ENCODE data around the gene TTC14.
"Not testable (repeated sequence)": the region's sequence is repeated elsewhere in the genome, so short reads cannot be mapped to it uniquely, and the experiment has no call there.

- not testable (repeated sequence) for TF ChIP-seq POLR2AphosphoS5 (IDR thresholded peaks at IDR 0.05; ENCODE audit: low read depth, low read length); CTCF (IDR thresholded peaks at IDR 0.05); TCF7L2 (IDR thresholded peaks at IDR 0.05; ENCODE audit: low read depth, low read length); SIN3A (IDR thresholded peaks at IDR 0.05; ENCODE audit: borderline replicate concordance, insufficient read depth, low read depth, low read length)
Observed at GRCh38 chr3:180618563-180618962, 16.6 kb downstream of the TTC14 start.

Measured in Panc1 (cell line).